ENCODE results near the gene PLEKHG4B.
A peak's percentile ranks its signal among the peaks of the same experiment; 100 is the strongest.

The PLEKHG4B gene

DNA sequence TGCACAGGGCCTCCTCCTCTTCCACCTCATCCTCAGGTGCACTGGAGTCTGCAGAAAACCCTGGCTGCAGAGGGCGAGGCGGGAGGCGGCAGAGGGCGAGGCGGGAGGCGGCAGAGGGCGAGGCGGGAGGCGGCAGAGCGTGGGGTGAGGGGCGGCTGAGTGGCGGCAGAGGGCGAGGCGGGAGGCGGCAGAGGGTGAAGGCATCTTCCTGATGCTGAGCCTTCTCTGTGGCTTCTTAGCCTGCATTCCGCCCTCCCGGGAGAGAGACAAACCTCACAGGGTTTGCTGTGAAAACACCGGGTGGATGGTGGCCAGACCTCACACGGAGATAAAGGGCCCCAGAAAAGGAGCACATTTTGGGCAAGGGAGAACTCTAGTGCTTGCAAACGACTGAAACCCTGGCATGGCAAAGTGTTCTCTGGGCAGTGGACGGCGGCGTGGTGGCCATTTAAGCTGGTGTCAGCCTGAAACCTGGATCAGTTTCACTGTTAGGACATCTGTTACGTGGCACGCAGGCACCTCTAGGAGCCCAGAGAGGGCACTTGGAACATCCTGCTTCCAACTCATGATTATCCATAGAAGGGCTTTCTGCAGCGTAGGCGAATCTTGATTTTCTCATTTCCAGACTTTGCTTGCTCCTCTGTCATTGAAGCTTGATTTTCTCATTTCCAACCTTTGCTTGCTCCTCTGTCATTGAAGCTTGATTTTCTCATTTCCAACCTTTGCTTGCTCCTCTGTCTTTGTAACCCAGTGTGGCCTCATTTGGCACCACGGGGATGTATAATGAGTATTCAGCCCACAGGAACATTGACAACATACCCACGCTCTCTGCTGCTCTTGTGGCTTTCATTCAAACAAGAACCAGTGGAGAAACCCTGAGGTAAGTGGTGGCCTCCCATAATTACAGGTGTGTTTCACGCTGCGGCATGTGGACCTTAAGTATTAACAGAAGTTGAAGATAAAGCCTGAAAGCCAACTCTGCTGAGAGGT, 16.3 kb upstream of the PLEKHG4B start:
- no peak for DNase-seq

DNA sequence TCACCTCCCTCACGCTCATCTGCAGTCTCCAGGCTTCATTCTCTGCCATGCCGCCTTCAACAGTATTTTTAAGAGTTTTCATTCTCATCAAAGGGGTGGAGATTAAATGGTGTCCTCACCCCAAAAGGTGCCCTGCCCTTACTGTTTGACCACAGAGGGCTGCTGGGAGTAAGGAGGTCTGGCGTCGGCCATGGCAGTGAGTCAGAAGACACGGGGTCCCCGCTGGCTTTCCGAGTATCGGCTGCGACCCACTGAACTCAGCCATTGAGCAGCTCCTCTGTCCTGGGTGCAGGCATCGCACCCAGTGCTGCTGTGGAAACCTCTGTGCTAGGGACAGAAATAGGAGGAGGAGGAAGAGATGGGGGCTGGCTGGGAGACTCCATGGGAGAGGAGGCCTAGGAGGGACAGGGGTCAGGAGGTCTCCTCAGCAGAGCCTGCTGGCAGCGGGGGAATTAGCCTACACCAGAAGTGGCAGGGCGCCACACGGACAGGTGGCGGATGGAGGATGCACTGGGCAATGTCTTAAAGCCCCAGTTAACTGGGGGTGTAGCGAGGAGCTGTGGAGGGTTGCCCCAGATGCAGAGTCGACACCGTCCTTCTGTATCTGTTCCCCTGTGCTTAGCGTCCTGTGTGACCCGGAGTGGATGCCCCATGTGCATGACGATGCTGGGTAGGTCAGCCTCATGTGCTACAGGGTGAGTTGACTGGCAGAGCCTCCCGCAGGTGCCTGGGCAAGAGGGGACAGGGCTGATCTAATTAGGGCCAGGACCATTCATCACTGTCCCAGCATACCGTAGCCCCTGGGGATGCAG, 15.4 kb upstream of the PLEKHG4B start:
- DNase-seq = no peak

DNA sequence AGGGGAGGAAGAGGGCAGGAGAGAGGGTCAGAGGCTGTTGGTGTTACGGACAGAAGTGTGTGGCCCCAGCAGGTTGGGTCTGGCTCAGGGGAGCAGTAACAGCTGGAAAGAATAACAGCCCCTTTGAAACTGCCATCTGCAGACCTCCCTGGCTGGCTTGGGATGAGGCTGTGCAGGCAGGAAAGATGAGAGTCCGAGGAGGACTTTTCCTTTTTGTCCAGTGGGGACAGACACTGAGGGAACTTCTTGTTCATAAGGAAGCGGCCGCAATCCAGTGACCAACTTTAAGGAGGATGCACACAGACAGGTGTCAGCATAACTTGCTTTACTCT, 14.8 kb upstream of the PLEKHG4B start:
- DNase-seq = no peak

DNA sequence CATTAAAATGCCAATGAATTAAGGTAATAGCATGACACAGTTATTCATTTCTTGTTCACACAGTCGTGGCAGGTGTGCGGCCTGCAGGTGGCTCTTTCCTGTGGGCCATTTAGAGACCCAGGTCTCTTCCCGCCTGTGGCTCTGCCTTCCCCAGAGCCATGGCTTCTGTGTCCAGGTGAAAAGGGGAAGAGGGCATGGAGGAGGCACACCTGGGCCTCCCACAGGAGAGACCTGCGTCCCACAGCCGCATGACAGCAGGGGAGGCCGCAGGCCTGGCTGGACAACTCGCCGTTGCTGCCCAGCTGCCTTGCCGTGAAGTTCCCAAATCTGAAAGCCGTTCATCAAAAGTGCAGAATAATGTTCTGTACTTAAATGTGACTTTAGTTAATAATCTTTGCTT, 14.4 kb upstream of the PLEKHG4B start:
- no peak for DNase-seq

DNA sequence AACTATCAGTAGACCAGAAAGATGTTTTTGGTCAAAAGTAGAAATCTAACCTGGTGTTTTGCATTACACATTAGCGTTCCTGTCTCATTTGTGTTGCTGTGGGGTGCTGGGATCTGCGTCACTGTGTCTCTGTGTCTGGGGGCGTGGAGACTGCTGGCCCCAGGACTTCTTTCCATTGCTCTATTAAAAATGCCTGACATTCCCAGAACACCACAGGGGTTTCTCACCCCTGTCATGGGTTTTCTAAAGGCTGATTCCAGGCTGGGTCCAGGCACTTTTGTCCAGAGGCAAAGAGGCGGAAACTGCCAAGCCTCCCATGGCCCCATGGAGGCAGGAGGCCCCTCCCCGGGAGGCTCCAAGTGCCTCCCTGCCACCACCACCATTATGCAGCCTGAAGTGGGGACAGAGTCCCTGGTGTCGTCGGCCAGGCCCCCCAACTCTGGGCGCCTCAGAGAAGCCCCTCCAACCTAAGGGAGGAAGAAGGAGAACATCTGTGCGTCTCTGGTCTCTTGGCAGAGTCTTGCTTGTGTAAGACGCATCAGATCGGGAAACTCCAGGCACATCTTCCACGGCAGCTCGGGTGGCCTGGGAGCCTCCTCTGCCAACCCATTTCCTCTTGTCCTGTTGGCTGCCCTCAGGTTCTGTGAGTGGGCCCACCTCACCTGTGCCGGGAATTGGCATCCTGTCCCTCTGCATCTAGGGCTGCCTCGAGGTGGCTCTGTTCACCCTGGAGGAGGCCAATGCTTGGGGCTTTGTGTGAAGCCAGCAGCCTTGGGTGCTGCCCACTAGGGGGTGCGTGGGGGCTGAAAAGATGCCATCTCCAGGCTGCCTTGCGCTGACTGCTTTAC, 13.8 kb upstream of the PLEKHG4B start:
- peak in 1 of 5 donors; percentile 12 for DNase-seq

DNA sequence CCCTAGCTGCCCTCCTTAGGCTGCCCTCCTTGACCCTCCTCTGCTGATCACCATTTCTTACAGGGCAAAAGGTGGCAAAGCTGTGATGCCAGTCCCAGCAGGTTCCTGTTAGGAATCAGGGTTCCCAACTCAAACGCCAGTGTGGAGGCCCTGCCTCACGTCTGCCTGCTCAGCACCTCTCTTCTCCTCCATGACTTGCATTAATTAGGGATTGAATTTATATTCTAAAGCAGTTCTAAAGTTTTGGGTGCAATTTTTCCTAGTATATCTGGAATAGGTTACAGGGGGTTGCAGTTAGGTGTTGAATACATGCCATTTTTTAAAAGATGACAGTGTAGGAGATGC, 13.2 kb upstream of the PLEKHG4B start:
- no peak for DNase-seq

DNA sequence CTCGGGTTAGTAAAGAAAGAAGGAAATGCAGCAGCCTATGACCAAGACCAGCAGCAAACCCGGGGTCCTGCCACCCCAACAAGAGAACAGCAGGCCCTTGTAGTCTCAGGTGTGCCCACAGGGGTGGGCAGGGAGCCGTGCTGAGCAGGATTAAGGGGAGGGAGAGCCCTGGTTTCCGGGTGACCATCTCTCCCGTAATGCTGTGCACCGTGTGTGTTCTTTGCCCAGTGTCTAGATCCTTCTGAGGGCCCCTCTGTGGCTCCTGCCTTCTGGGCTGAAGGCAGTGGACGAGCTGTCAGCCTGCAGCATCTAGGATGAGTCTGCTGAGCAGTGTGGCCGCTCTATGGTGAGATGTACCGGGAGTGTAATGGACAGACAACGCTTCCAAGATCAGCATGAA, 12.7 kb upstream of the PLEKHG4B start:
- no peak for DNase-seq

DNA sequence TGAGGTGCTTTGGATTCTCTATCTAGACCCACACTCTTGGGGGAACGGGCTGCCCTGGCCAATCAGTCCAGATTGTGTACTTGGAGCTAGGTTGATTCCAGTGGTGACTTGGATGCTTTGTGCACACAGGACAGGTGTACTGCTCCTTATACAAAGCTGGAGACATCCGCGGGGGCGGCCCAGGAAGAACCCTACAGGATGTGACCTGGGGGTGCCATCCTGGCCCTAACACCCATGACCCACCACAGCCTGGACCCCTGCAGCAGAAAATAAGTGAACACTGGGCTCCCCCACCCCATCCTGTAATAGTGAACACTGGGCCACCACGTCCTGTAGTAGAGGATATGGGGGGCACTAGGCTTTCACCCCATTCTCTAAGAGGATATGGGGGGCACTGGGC, 12.1 kb upstream of the PLEKHG4B start:
- DNase-seq = no peak

DNA sequence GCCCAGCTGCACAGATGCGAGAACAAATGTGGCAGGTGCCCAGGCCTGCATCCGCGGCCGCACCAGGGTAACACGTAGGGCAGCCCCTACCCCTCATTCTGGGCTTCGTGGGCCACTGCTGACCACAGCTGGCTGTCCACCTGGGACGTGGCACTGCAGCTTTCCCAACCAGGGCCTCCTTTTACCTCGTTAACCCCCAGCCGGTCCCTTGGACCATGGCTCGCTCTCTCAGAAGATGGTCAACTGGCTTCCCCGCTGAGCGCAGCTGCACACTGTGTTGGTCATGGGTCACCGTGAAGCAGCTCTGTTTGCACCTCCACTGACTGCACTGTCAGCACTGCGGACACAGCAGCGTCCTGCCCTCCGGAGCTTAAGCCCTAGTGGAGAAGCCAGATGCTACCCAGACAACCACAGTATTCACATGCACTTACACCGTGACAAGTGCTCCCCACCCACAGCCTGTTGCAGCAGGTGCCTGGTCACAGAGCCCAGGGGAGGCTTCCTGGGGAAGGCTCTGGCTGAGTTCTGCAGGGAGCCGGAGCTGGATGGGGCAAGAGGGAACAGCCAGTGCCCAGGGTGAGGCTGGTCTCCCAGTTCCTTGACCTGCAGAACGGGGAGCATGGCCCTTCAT, 10.5 kb upstream of the PLEKHG4B start:
- DNase-seq = no peak

DNA sequence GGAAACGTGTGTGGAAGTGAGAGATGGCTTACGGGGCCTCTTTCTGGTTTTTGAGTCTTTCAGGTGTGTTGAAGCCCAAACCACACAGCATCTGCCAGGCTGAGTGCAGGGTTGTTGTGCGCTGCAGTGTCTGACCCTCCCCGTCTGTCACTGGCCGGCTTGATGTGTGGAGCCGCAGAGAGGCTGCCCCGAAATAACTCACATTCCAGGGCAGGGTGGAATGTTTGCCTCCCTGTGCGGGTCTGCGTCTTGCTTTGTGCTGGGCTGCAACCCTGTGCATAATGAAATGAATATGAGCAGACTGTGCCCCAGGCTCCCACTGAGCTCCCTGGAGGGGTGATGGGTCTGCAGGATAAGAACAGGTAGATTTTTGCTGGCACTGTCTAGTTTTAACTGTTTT, 9.9 kb upstream of the PLEKHG4B start:
- DNase-seq = no peak

DNA sequence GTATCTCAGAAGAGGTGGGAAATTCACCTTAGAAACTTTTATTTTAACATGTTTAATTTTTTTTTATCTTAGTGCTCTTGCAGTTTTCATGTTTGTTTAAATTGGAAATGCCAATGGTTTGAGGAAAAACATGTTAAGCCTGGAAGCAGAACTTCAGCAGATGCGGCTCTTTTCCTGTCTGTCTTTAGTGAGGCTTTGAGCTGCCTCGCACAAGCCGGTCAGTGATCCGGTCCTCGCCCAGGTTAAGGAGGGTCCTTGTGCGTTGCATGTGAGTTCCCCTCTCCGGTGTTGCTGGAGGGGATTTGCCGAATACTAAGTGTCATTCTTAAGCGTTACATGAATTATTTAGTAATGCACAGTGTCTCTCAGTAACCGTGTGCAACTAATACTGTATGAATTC, 9.4 kb upstream of the PLEKHG4B start:
- DNase-seq = no peak

DNA sequence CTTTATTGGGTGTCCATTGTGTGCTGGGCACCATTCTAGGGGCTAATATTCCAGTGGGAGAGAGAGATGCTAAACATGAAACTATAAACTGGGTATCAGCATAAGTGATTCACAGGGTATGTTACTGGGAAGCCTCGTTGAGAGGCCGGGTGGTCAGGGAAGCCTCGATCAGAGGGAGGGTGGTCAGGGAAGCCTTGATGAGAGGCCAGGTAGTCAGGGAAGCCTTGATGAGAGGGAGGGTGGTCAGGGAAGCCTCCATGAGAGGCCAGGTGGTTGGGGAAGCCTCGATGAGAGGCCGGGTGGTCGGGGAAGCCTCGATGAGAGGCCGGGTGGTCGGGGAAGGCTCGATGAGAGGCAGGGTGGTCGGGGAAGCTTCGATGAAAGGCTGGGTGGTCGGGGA, 8.9 kb upstream of the PLEKHG4B start:
- DNase-seq = no peak

DNA sequence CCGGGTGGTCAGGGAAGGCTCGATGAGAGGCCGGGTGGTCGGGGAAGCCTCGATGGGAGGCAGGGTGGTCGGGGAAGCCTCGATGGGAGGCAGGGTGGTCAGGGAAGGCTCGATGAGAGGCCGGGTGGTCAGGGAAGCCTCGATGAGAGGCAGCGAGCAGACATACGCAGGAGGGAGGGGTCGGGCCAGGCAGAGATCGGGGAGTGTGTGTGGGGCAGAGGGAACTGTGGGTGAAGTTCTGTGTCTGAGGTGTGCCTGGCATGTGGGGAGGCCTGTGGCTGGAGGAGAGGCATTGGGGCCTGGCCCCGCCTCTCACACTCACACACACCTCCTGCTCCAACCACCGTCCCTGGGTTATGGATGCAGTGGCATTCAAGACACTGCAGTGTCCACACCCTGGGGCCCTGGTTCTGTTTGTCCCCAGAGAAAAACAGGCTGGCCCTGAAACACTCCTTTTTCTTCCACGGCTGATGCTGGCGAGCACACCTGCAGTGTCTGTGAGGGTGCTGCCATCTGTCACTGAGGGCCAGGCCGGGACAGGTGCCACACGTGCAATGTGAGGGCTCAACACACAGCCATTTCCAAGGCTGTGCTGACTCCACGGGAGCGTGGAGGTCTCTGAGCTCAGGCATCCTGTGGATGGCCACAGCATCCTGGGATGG, 6.5 kb upstream of the PLEKHG4B start:
- no peak for DNase-seq

DNA sequence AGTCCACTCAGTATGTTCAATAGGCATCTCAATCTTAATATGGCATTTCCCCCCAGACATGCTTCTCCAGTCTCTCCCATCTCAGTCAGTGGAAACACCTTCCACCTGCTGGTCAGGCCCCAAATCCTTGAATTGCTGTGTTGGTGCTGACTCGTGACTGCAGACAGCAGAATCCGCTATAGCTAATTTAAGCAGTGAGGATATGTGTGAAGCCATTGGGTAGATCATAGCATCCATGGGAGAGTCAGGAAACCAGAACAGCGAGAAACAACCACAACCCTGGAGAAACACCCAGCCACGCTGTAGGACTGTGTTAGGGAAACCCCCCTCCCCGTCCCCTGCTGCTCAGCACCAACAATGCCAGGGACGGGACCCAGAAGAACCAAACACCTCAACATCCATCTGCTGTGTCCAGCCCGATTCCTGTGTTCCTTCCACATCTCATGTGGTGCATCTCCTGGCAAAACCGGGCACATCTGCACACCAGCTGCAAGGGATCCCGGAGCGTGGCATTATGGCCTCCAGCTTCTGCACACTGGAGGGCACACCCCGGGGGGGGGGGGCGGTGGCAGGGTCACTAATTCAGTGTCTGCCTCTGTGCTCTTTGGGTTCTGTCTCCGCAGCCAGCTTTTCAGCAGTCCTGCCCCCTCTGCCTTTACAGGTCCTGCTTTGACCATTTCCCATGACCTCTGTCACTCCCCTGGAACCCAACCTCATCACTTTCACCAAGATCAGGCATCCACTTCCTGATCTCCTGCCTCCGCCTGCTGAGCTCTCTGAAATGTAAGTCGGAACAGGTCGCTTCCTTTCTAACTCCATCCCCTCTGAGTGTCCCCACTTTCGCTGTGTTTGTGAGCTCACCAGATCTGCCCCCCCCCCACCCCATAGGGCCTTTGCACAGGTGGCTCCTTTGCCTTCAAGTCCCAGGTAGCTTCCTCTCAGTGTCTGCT, 2.4 kb upstream of the PLEKHG4B start:
- DNase-seq = no peak

DNA sequence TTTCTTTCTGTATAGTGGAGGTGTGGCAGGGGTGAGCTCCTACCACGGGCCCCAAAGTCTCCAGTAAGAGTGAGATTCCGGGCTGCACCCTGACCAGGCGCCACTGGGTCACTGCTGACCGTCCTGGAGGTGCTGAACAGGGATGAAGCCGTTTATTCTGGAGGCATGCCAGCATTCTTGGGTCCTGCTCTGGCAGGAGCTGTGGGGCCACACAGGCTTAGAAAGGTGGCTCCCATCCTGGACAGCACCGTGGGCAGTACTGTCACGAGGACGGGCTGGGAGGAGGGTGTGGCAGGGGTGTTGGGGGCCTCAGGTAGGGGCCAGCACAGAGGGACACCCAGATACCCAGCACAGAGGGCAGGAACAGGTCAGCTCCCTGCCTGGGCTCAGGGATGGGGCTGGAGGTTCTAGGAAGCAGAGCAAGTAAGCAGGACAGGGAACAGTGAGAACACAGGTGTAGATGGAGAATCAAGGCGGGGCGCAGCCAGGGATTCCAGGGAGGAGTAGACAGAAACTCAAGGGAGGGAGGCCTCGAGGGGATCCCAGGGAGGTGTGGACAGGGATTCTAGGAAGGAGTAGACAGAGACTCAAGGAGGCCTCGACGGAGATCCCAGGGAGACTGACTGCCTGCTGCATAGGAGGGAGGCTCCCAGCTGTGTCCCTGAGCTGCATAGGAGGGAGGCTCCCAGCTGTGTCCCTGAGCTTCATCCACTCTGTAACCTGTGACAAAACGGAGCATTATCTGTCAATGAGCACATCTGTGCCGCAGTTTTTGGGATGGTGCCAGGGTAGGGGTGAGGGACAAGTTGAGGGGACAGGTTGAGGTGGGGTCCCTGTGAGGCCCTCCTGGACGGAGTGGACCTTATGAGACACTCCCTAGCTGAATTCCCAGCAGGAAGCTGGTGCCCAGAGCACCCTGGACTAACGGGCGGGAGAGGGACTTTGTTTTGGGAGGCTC, 1.1 kb upstream of the PLEKHG4B start:
- DNase-seq = no peak

DNA sequence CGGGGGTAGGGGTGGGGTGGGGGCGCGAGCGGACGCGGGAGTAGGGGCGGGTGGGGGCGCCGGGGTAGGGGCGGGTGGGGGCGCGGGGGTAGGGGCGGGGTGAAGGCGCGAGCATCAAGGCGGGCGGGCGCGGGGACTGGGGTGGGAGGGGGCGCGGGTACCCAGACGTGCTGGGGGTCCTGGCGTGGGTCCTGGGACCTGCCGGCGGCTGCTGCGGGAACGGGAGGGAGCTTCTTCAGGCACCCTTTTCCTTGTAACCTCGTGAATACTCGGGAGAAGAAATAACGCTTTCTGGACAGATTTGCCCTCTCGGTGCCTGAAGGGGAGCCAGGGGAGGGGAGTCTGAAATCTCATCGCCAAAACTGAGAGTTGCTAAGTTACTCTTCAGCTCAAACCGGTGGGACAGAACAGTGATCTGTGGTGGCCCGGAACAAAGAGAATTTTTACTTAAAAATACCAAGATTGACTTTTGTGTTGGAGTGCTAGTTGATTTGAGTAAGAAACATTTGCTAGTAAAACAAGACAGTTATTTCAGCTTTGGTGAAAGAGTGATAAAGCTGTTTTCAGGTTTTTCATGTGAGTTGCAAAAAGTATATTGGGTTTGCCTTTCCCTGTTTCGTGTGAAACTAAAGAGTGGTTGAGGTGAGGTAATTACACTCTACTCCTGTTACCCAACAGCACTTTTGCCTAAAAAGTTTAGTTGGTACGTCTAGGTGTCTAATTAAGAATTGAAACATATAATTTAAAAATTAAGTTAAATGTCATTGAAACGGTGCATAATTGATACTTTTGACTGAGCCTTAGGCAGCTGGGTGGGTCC, 643 bp downstream of the PLEKHG4B start:
- DNase-seq = no peak

DNA sequence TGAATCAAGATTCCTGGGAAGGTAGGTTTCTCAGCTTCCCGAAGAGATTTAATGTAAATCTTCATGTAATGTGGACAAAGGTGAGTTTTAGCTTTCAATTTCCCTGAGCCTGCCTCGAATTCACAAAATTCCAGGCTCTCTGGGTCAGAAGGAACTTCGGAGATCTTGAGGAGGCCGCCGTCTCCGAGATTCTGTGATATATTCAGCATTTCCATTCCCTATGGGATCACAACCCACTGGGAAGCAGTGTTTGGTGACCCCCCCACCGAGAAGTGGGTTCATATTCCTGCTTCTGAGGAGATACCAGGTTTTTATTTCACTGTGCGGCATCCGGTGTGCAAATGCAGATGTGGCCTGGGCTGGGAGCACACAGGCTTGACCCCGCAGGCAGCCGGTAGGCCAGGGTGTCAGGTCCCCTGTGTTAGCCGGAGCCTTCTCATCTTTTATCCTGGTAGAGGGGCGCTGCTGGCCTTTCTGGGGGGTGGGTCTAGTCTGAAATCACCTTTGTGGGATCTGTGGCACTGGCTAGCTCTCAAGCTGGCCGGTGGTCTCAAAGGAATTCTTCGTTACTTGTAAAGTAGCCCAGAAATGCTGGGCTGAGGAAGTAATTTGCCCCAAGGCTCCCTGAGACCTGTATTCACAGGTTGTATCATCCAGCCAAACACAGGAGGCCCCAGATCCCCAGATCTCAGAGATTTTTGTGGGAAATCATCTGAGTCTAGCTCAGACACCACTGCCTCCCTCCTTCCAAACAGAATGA, 1.4 kb downstream of the PLEKHG4B start:
- DNase-seq = no peak

Data from T-helper 1 cell (primary cell).